Naive thymus-derived CD4-positive, alpha-beta T cell (primary cell): ENCODE data around the gene MAGI3. TPM values are rescaled to one million over a fixed set of nuclear protein-coding genes. Genes with fewer than 3 reads are reported as not detected.

ENCODE experiments used
- ATAC-seq: fragments of 150-1000 bp; cut with Tn5 transposase; 2 replicates; pipeline ENCODE4 v1.10.0; 2021; ENCODE audit warnings: mild to moderate bottlenecking, moderate library complexity
- CTCF ChIA-PET: fragments of 350-600 bp; sonication (Branson Sonifier 250); formaldehyde crosslinking; loops from one replicate; lab custom pipeline; 2021; ENCODE audit warnings: antibody characterized with exemption; lab: Charles Lee
- POLR2A ChIA-PET: fragments of 350-600 bp; sonication (Branson Sonifier 250); formaldehyde crosslinking; loops from one replicate; lab custom pipeline; 2021; ENCODE audit warnings: antibody characterized with exemption, inconsistent platforms; lab: Charles Lee
- DNase-seq, 9 donors: peaks; one replicate each; pipeline versions ENCODE4 v3.0.0 to v3.0.0-alpha.2; 2020 to 2022; ENCODE audit warnings: mixed read lengths in 1 of 9
- H3K27ac ChIP-seq: one replicate; pipeline ENCODE4 v1.7.0; 2013; ENCODE audit warnings: mild to moderate bottlenecking, low read depth, low read length, moderate library complexity
- H3K27me3 ChIP-seq, 2 donors: one replicate each; pipeline ENCODE4 v1.7.0; 2013; ENCODE audit warnings: low read length in 2 of 2, mild to moderate bottlenecking in 2 of 2, moderate library complexity in 2 of 2; ENCODE audit not compliant: control insufficient read depth in 2 of 2, insufficient read depth in 2 of 2
- H3K36me3 ChIP-seq, 3 experiments: 1 replicate in 2 of 3; 2 replicates in 1 of 3; pipeline ENCODE4 v1.7.0; 2013; ENCODE audit warnings: low read length in 3 of 3, mild to moderate bottlenecking in 3 of 3, moderate library complexity in 1 of 3; ENCODE audit not compliant: insufficient read depth in 3 of 3, control insufficient read depth in 2 of 3
- H3K4me1 ChIP-seq, 2 donors: one replicate each; pipeline ENCODE4 v1.7.0; 2013; ENCODE audit warnings: low read length in 2 of 2, mild to moderate bottlenecking in 2 of 2, moderate library complexity in 1 of 2; ENCODE audit not compliant: control insufficient read depth in 2 of 2, insufficient read depth in 2 of 2
- H3K4me3 ChIP-seq: 2 replicates; pipeline ENCODE4 v1.7.0; 2013; ENCODE audit warnings: mild to moderate bottlenecking, low read length
- H3K9me3 ChIP-seq, 3 experiments: 1 replicate in 2 of 3; 2 replicates in 1 of 3; pipeline ENCODE4 v1.7.0; 2013; ENCODE audit warnings: low read length in 3 of 3; ENCODE audit not compliant: control insufficient read depth in 2 of 3
- H3K27ac Mint-ChIP-seq, 9 donors: one replicate each; pipeline ENCODE4 v1.8.0; 2020 to 2022; ENCODE audit warnings: mixed read lengths in 9 of 9, mild to moderate bottlenecking in 8 of 9, moderate library complexity in 5 of 9, inconsistent platforms in 2 of 9
- H3K27me3 Mint-ChIP-seq, 5 donors: one replicate each; pipeline ENCODE4 v1.8.0; 2021 to 2022; ENCODE audit warnings: mixed read lengths in 5 of 5, mild to moderate bottlenecking in 1 of 5
- H3K36me3 Mint-ChIP-seq, 5 donors: one replicate each; pipeline ENCODE4 v1.8.0; 2020 to 2022; ENCODE audit warnings: mixed read lengths in 5 of 5, mild to moderate bottlenecking in 3 of 5, inconsistent platforms in 1 of 5
- H3K4me1 Mint-ChIP-seq, 7 donors: one replicate each; pipeline ENCODE4 v1.8.0; 2020 to 2022; ENCODE audit warnings: mixed read lengths in 7 of 7, mild to moderate bottlenecking in 3 of 7, inconsistent platforms in 1 of 7
- H3K4me3 Mint-ChIP-seq, 10 donors: one replicate each; pipeline ENCODE4 v1.8.0; 2020 to 2022; ENCODE audit warnings: mild to moderate bottlenecking in 10 of 10, mixed read lengths in 10 of 10, moderate library complexity in 6 of 10, inconsistent platforms in 2 of 10
- H3K9me3 Mint-ChIP-seq, 11 donors: one replicate each; pipeline ENCODE4 v1.8.0; 2020 to 2022; ENCODE audit warnings: mixed read lengths in 11 of 11, mild to moderate bottlenecking in 4 of 11, inconsistent platforms in 1 of 11, moderate library complexity in 1 of 11
- intact Hi-C, 2 donors: fragments of 100-400 bp; cut with micrococcal nuclease; formaldehyde crosslinking; loops; one replicate each; pipeline ENCODE4 v1.15.1; 2023
- polyA plus RNA-seq, 2 donors: library from polyadenylated mRNA; unstranded; fragments of 300-500 nt; fragmentation: Illumina TruSeq; gene quantifications; one replicate each; pipeline ENCODE4 v1.2.3, GENCODE V29; 2021
- total RNA-seq, 6 experiments: library from RNA in 5 of 6; stranded (reverse) in 5 of 6; gene quantifications; 1 replicate in 5 of 6; 2 replicates in 1 of 6; pipeline ENCODE4 v1.2.3 and lab custom pipeline; 2021 to 2026

Gene MAGI3
- total and polyA plus RNA-seq, 7 experiments from 2014 or later = 3.6 to 8.8 (median 6.6) TPM

DNA sequence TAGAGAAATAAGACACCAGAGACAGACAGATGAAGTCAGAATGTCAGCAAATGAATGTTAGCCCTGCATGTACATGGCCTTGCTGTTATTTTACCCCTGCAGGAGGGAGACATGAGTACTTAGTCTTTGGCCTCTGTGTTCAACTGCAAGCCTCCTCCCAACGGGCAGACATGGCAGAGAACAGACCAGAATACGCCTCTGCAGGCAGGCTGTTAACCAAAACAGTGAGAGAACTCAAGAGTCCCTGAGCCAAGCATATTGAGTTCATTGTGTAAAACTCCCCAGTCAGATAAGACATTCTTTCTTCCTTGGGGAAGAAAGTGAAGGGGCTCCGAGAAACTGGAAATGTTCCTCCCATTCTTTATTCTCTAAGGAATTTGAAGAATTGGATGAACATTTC, 218.1 kb downstream of the MAGI3 start:
- Histone ChIP-seq H3K27me3 (no peaks in the 10 kb centered on the region), H3K4me3 (no peak overlapping the region), H3K4me1 (no peaks in the 10 kb centered on the region), H3K36me3 (no peaks in the 10 kb centered on the region), H3K9me3 (no peaks in the 10 kb centered on the region), H3K27ac (no peak overlapping the region)
- DNase-seq (no peak), ATAC-seq (no peak)
- ChIA-PET POLR2A (no interaction called here), CTCF (no interaction called here)
- peaks cover 0 to 2% (median 0%) of the 10 kb centered on the region in 5 donors for H3K27me3 Mint-ChIP-seq
- peaks cover 0 to 20% (median 11%) of the 10 kb centered on the region in 5 donors for H3K36me3 Mint-ChIP-seq
- peaks cover 0 to 5% (median 0%) of the 10 kb centered on the region in 7 donors for H3K4me1 Mint-ChIP-seq
- peaks cover 0 to 10% (median 1%) of the 10 kb centered on the region in 11 donors for H3K9me3 Mint-ChIP-seq
- intact Hi-C loops = no loop called here
- no peak overlapping the region for H3K27ac Mint-ChIP-seq
- no peak overlapping the region for H3K4me3 Mint-ChIP-seq

DNA sequence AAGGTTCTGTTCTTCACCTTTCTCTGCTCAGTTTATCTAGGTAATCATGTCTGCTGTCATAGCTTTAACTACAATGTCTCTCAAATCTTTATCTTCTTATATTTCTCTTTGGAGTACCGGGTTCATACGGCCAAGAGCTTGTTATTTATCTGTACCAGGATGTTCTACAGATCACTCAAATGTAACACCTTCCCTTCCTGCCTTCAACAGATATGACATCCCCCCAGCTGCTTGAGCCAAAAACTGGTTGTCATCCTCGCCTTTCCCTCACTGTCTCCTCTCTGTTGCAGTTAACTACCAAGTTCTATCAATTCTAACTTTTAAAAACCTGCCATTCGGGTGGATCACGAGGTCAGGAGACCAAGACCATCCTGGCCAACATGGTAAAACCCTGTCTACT, 220.1 kb downstream of the MAGI3 start:
- no peak overlapping the region for H3K4me3 ChIP-seq
- H3K36me3 Mint-ChIP-seq = peaks cover 0 to 20% (median 11%) of the 10 kb centered on the region in 5 donors
- H3K9me3 ChIP-seq = no peaks in the 10 kb centered on the region
- H3K4me1 Mint-ChIP-seq = peaks cover 0 to 5% (median 0%) of the 10 kb centered on the region in 7 donors
- H3K27me3 ChIP-seq = no peaks in the 10 kb centered on the region
- no peaks in the 10 kb centered on the region for H3K4me1 ChIP-seq
- no peak overlapping the region for H3K27ac ChIP-seq
- H3K27ac Mint-ChIP-seq = no peak overlapping the region
- peaks cover 0 to 3% (median 0%) of the 10 kb centered on the region in 11 donors for H3K9me3 Mint-ChIP-seq
- POLR2A ChIA-PET = no interaction called here
- H3K36me3 ChIP-seq = no peaks in the 10 kb centered on the region
- intact Hi-C loops = no loop called here
- CTCF ChIA-PET = no interaction called here
- ATAC-seq (no peak), DNase-seq (no peak)
- no peak overlapping the region for H3K4me3 Mint-ChIP-seq
- H3K27me3 Mint-ChIP-seq = peaks cover 0 to 2% (median 0%) of the 10 kb centered on the region in 5 donors

- no peak for ATAC-seq
- no peak overlapping the region for H3K27ac Mint-ChIP-seq
- ChIA-PET POLR2A (no interaction called here), CTCF (no interaction called here)
- Histone ChIP-seq H3K27me3 (no peaks in the 10 kb centered on the region), H3K4me1 (no peaks in the 10 kb centered on the region), H3K36me3 (no peaks in the 10 kb centered on the region), H3K4me3 (no peak overlapping the region), H3K27ac (no peak overlapping the region), H3K9me3 (no peaks in the 10 kb centered on the region)
- no peak for DNase-seq
- H3K9me3 Mint-ChIP-seq = peaks cover 0 to 3% (median 0%) of the 10 kb centered on the region in 11 donors
- no peak overlapping the region for H3K4me3 Mint-ChIP-seq
- H3K27me3 Mint-ChIP-seq = no peaks in the 10 kb centered on the region
- H3K4me1 Mint-ChIP-seq = peaks cover 0 to 5% (median 0%) of the 10 kb centered on the region in 7 donors
- H3K36me3 Mint-ChIP-seq = peaks cover 1 to 15% (median 10%) of the 10 kb centered on the region in 5 donors
- intact Hi-C loops = no loop called here
Observed at GRCh38 chr1:113615425-113615824, 225.1 kb downstream of the MAGI3 start.

- no peak for DNase-seq
- POLR2A ChIA-PET = no interaction called here
- CTCF ChIA-PET = no interaction called here
Observed at GRCh38 chr1:113616156-113616555, 225.8 kb downstream of the MAGI3 start.

DNA sequence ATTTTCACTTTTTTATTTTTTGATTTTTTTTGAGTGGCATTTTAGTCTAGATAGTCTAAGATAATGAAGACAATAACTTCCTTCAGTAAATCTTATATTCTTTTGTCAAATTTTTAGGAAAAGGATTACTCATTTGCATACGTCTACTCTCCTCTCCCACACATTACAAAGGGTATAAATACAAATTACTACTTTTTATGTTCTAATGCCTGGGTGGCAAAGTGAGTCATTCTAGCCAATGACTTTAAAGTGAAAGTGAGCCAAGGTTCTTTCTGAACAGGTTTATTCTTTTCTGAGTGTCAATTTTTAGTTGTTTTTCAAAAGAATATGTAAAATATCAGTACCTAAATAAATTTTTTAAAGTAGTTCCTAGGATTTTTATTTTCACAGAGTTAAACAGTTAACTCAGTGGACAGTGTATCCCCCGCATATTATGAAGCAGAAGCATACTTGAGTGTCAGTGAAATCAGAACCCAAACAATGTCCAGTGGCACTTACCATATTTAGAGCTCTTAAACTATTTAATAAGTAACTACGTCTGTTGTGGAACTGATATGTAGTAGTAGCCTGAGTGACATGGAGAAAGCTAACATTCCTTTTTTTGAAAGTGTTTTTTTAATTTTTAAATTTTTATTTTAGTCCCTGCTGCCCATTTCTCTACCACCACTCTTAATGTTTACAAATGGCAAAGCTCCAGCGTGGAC, 227.3 kb downstream of the MAGI3 start:
- no peak overlapping the region for H3K4me3 ChIP-seq
- DNase-seq (no peak), ATAC-seq (no peak)
- Mint-ChIP-seq H3K9me3 (no peaks in the 10 kb centered on the region), H3K36me3 (peaks cover 4 to 27% (median 15%) of the 10 kb centered on the region in 5 donors), H3K4me1 (peaks cover 0 to 4% (median 0%) of the 10 kb centered on the region in 7 donors), H3K4me3 (no peak overlapping the region), H3K27ac (no peak overlapping the region), H3K27me3 (no peaks in the 10 kb centered on the region)
- H3K27ac ChIP-seq = no peak overlapping the region
- ChIA-PET POLR2A (no interaction called here), CTCF (no interaction called here)
- no peaks in the 10 kb centered on the region for H3K27me3 ChIP-seq
- H3K4me1 ChIP-seq = no peaks in the 10 kb centered on the region
- intact Hi-C loops = no loop called here
- no peaks in the 10 kb centered on the region for H3K9me3 ChIP-seq
- H3K36me3 ChIP-seq = no peaks in the 10 kb centered on the region

More at GRCh38 chr1:113616156-113616555, 225.8 kb downstream of the MAGI3 start:
- no peak for ATAC-seq
- no peaks in the 10 kb centered on the region for H3K4me1 ChIP-seq
- H3K27ac ChIP-seq = no peak overlapping the region
- Mint-ChIP-seq H3K27ac (no peak overlapping the region), H3K9me3 (peaks cover 0 to 3% (median 0%) of the 10 kb centered on the region in 11 donors), H3K4me3 (no peak overlapping the region), H3K4me1 (peaks cover 0 to 9% (median 0%) of the 10 kb centered on the region in 7 donors), H3K36me3 (peaks cover 5 to 21% (median 16%) of the 10 kb centered on the region in 5 donors), H3K27me3 (no peaks in the 10 kb centered on the region)
- no peaks in the 10 kb centered on the region for H3K27me3 ChIP-seq
- H3K4me3 ChIP-seq = no peak overlapping the region
- no peaks in the 10 kb centered on the region for H3K36me3 ChIP-seq
- H3K9me3 ChIP-seq = no peaks in the 10 kb centered on the region
- intact Hi-C loops = no loop called here

DNA sequence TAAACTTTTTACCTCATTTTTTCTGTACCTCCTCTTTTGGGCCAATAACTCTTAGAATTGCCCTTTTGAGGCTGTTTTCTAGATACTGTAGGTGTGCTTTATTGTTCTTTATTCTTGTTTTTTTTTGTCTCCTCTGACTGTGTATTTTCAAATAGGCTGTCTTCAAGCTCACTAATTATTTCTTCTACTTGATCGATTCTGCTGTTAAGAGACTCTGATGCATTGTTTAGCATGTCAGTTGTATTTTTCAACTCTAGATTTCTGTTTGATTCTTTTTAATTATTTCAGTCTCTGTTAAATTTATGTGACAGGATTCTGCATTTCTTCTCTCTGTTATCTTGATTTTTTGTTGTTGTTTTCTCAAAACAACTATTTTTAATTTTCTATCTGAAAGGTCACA, 238.7 kb downstream of the MAGI3 start:
- Mint-ChIP-seq H3K4me1 (no peaks in the 10 kb centered on the region), H3K9me3 (peaks cover 8 to 60% (median 31%) of the 10 kb centered on the region in 11 donors), H3K27me3 (no peaks in the 10 kb centered on the region), H3K36me3 (peaks cover 7 to 60% (median 53%) of the 10 kb centered on the region in 5 donors), H3K4me3 (no peak overlapping the region), H3K27ac (no peak overlapping the region)
- Histone ChIP-seq H3K27ac (no peak overlapping the region), H3K36me3 (no peaks in the 10 kb centered on the region), H3K4me3 (no peak overlapping the region), H3K4me1 (no peaks in the 10 kb centered on the region), H3K9me3 (peaks cover 0 to 7% (median 0%) of the 10 kb centered on the region in 3 experiments), H3K27me3 (no peaks in the 10 kb centered on the region)
- ChIA-PET POLR2A (no interaction called here), CTCF (no interaction called here)
- no peak for ATAC-seq
- intact Hi-C loops = no loop called here
- DNase-seq = no peak
